Natural killer cell (primary cell): ENCODE measurements around the gene ESPNL. TPM values are rescaled to one million over a fixed set of nuclear protein-coding genes. Genes with fewer than 3 reads are reported as not detected.
A peak's percentile ranks its signal among the peaks of the same experiment; 100 is the strongest.

Experiments
- ATAC-seq, 3 donors: fragments of 150-1000 bp in 2 of 3; fragments of 200-7000 bp in 1 of 3; cut with Tn5 transposase; 1 replicate in 1 of 3; 2 replicates in 2 of 3; pipeline ENCODE4 v1.10.0; 2021; ENCODE audit warnings: mild to moderate bottlenecking in 2 of 3, moderate library complexity in 2 of 3
- DNase-seq, 2 donors: peaks; one replicate each; pipeline versions ENCODE4 v3.0.0 to v3.0.0-alpha.2; 2013 to 2021; ENCODE audit warnings: mixed read lengths in 1 of 2
- H3K27ac ChIP-seq: one replicate; pipeline ENCODE4 v1.5.1; 2013; ENCODE audit warnings: mild to moderate bottlenecking, low read length
- H3K27me3 ChIP-seq: one replicate; pipeline ENCODE4 v1.6.1; 2013; ENCODE audit warnings: low read length; ENCODE audit not compliant: control insufficient read depth, insufficient read depth
- H3K36me3 ChIP-seq: one replicate; pipeline ENCODE4 v1.6.1; 2013; ENCODE audit warnings: low read length; ENCODE audit not compliant: control insufficient read depth, insufficient read depth
- H3K4me1 ChIP-seq: one replicate; pipeline ENCODE4 v1.6.1; 2013; ENCODE audit warnings: low read length; ENCODE audit not compliant: control insufficient read depth, insufficient read depth
- H3K4me3 ChIP-seq: one replicate; pipeline ENCODE4 v1.5.1; 2013; ENCODE audit warnings: low read length
- H3K9me3 ChIP-seq: one replicate; pipeline ENCODE4 v1.6.1; 2013; ENCODE audit warnings: low read length; ENCODE audit not compliant: control insufficient read depth, insufficient read depth
- H3K27ac Mint-ChIP-seq, 2 donors: one replicate each; pipeline ENCODE4 v1.8.0; 2022; ENCODE audit warnings: mild to moderate bottlenecking in 2 of 2, mixed read lengths in 2 of 2, moderate library complexity in 1 of 2
- H3K27me3 Mint-ChIP-seq, 2 donors: one replicate each; pipeline ENCODE4 v1.8.0; 2022; ENCODE audit warnings: low read depth in 2 of 2, mixed read lengths in 2 of 2
- H3K36me3 Mint-ChIP-seq: one replicate; pipeline ENCODE4 v1.8.0; 2022; ENCODE audit warnings: mixed read lengths
- H3K4me1 Mint-ChIP-seq, 2 donors: one replicate each; pipeline ENCODE4 v1.8.0; 2022; ENCODE audit warnings: mixed read lengths in 2 of 2
- H3K4me3 Mint-ChIP-seq: one replicate; pipeline ENCODE4 v1.8.0; 2022; ENCODE audit warnings: mild to moderate bottlenecking, moderate library complexity, mixed read lengths
- H3K9me3 Mint-ChIP-seq, 2 donors: one replicate each; pipeline ENCODE4 v1.8.0; 2022; ENCODE audit warnings: mixed read lengths in 2 of 2
- WGBS: methylation state at CpG from one replicate; pipeline ENCODE4 v1.1.7; 2013; ENCODE audit warnings: missing lambda C conversion rate; ENCODE audit not compliant: insufficient coverage; 5-methylcytosine and 5-hydroxymethylcytosine counted together
- intact Hi-C: fragments of 100-400 bp; cut with micrococcal nuclease; formaldehyde crosslinking; loops from one replicate; pipeline ENCODE4 v1.14.2; 2022
- total RNA-seq, 4 donors: library from RNA; stranded (reverse); fragments of 120-200 nt in 1 of 4; gene quantifications; one replicate each; pipeline versions ENCODE4 v1.2.3 to v1.2.4, GENCODE V29; 2013 to 2022
- TF ChIP-seq, protein P1 (sequence below): fragments of 200-600 bp; IDR thresholded peaks from one replicate; pipeline ENCODE4 v1.8.0; 2022; ENCODE audit warnings: antibody characterized with exemption

ESPNL gene
- total RNA-seq, 3 donors from 2014 or later (not counting 1 experiment from before 2014, with no cell fraction given): not detected

DNA sequence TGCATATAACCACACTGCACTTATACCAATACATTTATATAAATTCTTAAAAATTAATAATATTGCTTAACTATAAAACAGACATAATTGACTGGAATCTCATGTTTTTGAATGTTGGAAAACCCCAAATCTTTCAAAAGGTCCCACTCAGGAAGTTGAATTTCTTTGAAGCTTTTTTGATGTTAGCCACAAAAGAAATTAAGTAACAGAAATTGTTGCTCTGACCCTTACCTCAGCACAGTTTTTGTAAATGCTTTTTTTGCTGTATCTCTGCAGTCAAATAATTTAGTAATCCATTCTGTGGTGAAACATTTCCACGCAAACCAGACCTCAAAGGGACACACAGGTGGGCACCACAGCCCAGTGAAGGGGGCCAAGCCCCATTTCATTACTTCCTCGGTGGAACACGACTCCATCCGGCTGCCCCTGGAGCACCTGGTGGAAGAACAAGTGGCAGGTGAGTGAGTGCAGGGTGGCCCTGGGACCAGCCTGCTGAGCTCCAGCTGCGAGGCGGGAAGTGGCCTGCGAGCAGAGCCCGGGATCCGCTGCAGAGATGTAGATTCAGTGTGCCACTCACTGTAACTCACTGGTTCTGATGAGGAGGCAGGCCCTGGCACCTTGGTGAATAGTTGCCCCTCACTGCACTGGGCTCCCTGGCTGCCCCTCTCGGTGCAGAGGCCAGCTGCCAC, 31.0 kb upstream of the ESPNL start:
- DNase-seq: peak in 1 of 2 donors; percentile 53
- H3K27ac ChIP-seq: no peak overlapping the region
- no peak overlapping the region for H3K4me3 ChIP-seq
- no peaks in the 10 kb centered on the region for H3K27me3 ChIP-seq
- Mint-ChIP-seq H3K27ac (peak overlapping the region in 1 of 2 donors; percentile 41), H3K27me3 (no peaks in the 10 kb centered on the region), H3K36me3 (peaks cover 9% of the 10 kb centered on the region), H3K4me3 (no peak overlapping the region), H3K9me3 (no peaks in the 10 kb centered on the region), H3K4me1 (peaks cover 6 to 7% of the 10 kb centered on the region in 2 donors)
- peak in 1 of 3 donors; percentile 30 for ATAC-seq
- WGBS: 70% methylated on average over 10 of the region's 10 CpGs
- H3K36me3 ChIP-seq: peaks cover 30% of the 10 kb centered on the region
- peaks cover 31% of the 10 kb centered on the region for H3K4me1 ChIP-seq
- no peaks in the 10 kb centered on the region for H3K9me3 ChIP-seq
- intact Hi-C loops: loop anchor here (10.0 kb wide), 1 partner anchor 164 kb away; no protein-coding TSS in a partner anchor
- TF ChIP-seq, protein P1, sequence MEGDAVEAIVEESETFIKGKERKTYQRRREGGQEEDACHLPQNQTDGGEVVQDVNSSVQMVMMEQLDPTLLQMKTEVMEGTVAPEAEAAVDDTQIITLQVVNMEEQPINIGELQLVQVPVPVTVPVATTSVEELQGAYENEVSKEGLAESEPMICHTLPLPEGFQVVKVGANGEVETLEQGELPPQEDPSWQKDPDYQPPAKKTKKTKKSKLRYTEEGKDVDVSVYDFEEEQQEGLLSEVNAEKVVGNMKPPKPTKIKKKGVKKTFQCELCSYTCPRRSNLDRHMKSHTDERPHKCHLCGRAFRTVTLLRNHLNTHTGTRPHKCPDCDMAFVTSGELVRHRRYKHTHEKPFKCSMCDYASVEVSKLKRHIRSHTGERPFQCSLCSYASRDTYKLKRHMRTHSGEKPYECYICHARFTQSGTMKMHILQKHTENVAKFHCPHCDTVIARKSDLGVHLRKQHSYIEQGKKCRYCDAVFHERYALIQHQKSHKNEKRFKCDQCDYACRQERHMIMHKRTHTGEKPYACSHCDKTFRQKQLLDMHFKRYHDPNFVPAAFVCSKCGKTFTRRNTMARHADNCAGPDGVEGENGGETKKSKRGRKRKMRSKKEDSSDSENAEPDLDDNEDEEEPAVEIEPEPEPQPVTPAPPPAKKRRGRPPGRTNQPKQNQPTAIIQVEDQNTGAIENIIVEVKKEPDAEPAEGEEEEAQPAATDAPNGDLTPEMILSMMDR: no peak

DNA sequence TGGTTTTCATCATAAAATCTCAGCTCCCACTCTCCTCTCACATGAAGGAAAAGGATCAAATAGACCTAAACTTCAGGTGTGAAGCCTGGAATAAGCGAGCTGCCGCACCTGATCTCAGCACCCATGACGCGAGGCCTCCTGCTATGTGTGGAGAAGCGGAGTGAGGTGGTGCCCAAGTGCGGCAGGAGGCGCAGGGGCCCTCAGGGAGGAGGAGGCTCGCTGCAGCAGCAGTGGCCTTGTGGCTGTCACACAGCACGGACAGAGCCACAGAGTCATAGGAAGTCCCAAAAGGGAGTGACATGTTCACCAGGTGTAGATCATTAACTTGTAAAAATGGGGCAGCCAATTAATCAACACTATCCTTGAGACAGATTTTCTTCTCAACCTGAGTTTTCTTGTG, 30.3 kb upstream of the ESPNL start:
- ATAC-seq (no peak), DNase-seq (no peak)
- H3K4me3 ChIP-seq: no peak overlapping the region
- H3K27ac ChIP-seq: no peak overlapping the region
- no peaks in the 10 kb centered on the region for H3K9me3 Mint-ChIP-seq
- peaks cover 29% of the 10 kb centered on the region for H3K36me3 ChIP-seq
- peaks cover 31% of the 10 kb centered on the region for H3K4me1 ChIP-seq
- TF ChIP-seq, protein P1: no peak
- WGBS: 80% methylated on average over 9 of the region's 9 CpGs
- intact Hi-C loops: loop anchor here (10.0 kb wide), 1 partner anchor 165 kb away; no protein-coding TSS in a partner anchor
- peak overlapping the region in 1 of 2 donors; percentile 41 for H3K27ac Mint-ChIP-seq
- peaks cover 6 to 7% of the 10 kb centered on the region in 2 donors for H3K4me1 Mint-ChIP-seq
- no peaks in the 10 kb centered on the region for H3K27me3 Mint-ChIP-seq
- H3K4me3 Mint-ChIP-seq: no peak overlapping the region
- H3K9me3 ChIP-seq: no peaks in the 10 kb centered on the region
- peaks cover 9% of the 10 kb centered on the region for H3K36me3 Mint-ChIP-seq
- no peaks in the 10 kb centered on the region for H3K27me3 ChIP-seq

DNA sequence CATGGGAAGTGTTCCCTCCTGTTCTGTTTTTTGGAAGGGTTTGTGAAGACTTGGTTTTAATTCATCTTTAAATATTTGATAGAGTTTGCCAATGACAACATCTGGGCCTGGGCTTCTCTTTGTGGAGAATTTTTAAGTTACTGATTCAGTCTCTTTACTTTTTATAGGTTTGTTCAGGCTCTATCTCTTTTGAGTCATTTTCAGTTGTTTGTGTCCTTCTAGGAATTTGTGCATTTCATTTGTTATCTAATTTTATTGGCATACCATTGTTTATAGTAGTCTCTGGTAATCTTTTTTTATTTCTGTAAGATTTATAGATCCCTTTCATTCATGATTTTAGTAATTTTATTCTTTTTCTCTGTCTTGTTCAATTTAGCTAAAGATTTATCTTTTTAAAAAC, 24.7 kb upstream of the ESPNL start:
- DNase-seq (no peak), ATAC-seq (no peak)
- H3K27ac Mint-ChIP-seq: no peak overlapping the region
- H3K4me1 Mint-ChIP-seq: peaks cover 0 to 7% of the 10 kb centered on the region in 2 donors
- intact Hi-C loops: no loop called here
- H3K4me3 Mint-ChIP-seq: no peak overlapping the region
- no peaks in the 10 kb centered on the region for H3K9me3 ChIP-seq
- peaks cover 8% of the 10 kb centered on the region for H3K36me3 Mint-ChIP-seq
- peaks cover 28% of the 10 kb centered on the region for H3K36me3 ChIP-seq
- no peaks in the 10 kb centered on the region for H3K27me3 Mint-ChIP-seq
- TF ChIP-seq, protein P1: no peak
- no peaks in the 10 kb centered on the region for H3K27me3 ChIP-seq
- H3K4me1 ChIP-seq: peaks cover 8% of the 10 kb centered on the region
- peaks cover 0 to 4% of the 10 kb centered on the region in 2 donors for H3K9me3 Mint-ChIP-seq
- no peak overlapping the region for H3K4me3 ChIP-seq
- H3K27ac ChIP-seq: no peak overlapping the region

DNA sequence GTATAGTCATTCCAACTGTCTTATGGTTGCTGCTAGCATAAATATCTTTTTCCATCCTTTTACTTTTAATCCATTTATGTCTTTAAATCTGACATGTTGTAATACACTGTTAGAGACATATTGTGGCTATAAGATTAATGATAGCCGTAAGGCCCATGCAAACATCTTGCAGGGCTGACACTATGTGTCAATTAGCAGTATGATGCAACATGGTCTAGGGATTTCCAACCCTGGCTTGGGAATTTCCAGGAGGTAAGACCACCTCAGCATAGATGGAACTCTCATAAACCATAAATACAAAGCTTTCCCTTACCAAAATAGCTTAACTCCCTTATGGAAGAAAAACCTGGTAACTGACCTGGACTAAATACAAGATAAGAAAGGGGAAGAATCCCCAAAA, 22.8 kb upstream of the ESPNL start:
- Mint-ChIP-seq H3K4me1 (peaks cover 0 to 7% of the 10 kb centered on the region in 2 donors), H3K4me3 (no peak overlapping the region), H3K27ac (no peak overlapping the region), H3K27me3 (no peaks in the 10 kb centered on the region), H3K36me3 (peaks cover 8% of the 10 kb centered on the region), H3K9me3 (peaks cover 0 to 4% of the 10 kb centered on the region in 2 donors)
- 100% methylated on average over 1 of the region's 1 CpG for WGBS
- intact Hi-C loops: no loop called here
- no peak for ATAC-seq
- H3K9me3 ChIP-seq: no peaks in the 10 kb centered on the region
- no peaks in the 10 kb centered on the region for H3K4me1 ChIP-seq
- TF ChIP-seq, protein P1: no peak
- H3K27me3 ChIP-seq: no peaks in the 10 kb centered on the region
- H3K27ac ChIP-seq: no peak overlapping the region
- DNase-seq: no peak
- peaks cover 31% of the 10 kb centered on the region for H3K36me3 ChIP-seq
- no peak overlapping the region for H3K4me3 ChIP-seq
